HG03064 (cell line): Measurements from ENCODE around the gene EZH1.
"Not testable (repeated sequence)": the region's sequence is repeated elsewhere in the genome, so short reads cannot be mapped to it uniquely, and the experiment has no call there.

Source experiments
- ATAC-seq: cut with Tn5 transposase; IDR thresholded peaks from one replicate; pipeline ENCODE4 v1.9.1; 2021; ENCODE audit warnings: low read depth; ENCODE audit not compliant: unreplicated experiment

EZH1 gene

DNA sequence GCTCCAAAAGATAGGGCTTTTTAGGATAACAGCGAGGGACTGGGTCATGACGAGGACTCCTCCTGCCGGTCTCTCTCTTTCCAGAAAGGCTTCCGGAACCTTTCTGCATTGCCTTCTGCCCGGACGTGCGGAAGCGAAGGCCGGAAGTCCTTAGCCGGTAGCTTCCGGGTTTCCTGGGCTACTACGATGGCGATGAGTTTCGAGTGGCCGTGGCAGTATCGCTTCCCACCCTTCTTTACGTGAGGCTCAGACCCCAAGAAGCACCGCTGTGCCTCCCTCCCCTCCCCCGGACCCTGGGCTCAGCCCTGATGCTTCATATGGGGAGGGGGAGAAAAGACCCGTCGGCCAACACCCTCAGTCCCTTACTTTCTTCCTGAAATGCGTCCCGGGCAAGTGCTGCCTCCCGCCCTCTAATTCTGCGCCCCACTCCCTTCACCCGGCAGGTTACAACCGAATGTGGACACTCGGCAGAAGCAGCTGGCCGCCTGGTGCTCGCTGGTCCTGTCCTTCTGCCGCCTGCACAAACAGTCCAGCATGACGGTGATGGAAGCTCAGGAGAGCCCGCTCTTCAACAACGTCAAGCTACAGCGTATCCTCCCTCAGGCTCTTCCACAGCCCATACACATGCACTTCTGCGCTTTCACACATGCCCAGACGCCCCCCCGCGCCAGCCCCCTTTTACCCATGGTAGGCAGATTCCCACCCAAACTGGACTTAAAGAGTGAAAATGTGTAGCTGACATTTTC is 28.6 kb upstream of the EZH1 start, which contains the start of gene VPS25:
TSS of gene VPS25 (plus strand) at position 160 of the 746 bp plus-strand sequence. CDS start at position 187, 27 bp downstream.
- no peak for ATAC-seq

DNA sequence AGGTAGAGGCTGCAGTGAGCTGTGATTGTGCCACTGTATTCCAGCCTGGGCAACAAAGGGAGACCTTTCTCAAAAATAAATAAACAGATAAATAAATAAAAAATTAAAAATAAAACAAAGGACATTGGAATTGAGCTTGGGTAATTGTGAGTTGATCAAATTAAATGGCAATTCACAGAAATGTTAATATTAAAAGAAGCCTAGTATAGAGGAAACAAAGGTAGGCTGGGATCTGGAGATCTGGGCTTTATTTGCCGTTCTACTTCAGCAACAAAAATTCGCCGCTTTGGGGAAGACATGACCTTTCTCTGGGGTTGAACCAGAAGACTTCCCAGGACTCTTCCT is 28.1 kb upstream of the EZH1 start:
- ATAC-seq, result no peak

DNA sequence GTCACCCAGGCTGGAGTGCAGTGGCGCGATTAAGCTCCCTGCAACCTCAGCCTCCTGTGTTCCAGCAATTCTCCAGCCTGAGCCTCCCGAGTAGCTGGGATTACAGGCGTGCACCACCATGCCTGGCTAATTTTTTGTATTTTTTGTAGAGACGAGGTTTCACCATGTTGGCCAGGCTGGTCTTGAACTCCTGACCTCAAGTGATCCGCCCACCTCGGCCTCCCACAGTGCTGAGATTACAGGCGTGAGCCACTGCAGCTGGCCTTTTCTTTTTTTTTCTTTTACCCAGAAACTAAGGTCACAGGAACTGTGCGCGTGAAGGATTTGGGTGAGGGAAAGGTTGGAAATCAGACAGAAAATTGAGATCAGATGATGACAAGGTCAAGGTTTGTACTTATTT is 25.1 kb upstream of the EZH1 start:
- not testable (repeated sequence) for ATAC-seq

DNA sequence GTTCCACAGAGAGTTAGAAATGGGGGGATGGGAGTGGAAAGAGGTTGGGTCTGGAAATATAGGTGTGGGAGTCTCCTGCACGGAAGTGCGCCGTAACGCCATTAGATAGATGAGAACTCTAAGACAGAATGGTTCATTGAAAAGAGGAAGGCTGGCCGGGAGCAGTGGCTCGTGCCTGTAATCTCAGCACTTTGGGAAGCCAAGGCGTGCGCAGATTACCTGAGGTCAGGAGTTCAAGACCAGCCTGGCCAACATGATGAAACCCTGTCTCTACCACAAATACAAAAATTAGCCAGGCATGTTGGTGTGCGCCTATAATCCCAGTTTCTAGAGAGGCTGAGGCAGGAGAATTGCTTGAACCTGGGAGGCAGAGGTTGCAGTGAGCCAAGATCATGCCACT is 23.2 kb upstream of the EZH1 start:
- not testable (repeated sequence) for ATAC-seq

DNA sequence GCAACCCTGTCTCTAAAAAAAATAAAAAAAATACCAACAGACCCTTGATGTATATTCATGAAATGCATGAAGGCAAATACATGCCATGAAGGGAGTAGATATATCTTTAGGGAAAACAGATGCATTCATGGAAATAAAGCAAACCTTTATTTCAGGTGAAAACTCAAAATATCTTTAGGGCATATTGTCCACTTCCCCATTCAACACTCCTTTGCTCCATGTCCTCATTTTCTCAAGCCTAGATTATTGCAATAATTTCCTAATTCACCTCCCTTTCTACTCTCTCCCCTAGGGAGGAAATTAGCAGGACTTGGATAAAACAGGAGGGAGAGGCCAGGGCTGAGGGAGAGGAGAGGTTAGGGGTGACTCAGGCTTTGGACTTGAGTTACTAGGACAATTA is 22.7 kb upstream of the EZH1 start:
- ATAC-seq, result no peak

DNA sequence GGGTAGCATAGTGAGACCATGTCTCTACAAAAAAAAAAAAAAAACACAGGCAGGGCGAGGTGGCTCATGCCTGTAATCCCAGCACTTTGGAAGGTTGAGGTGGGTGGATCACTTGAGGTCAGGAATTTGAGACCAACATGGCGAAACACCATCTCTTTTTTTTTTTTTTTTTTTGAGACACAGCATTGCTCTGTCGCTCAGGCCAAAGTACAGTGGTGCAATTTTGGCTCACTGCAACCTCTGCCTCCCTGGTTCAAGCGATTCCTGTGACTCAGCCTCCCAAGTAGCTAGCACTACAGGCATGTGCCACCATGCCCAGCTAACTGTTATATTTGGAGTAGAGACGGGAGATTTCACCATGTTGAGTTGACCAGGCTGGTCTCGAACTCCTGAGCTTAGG is 21.3 kb upstream of the EZH1 start:
- ATAC-seq, result no peak

DNA sequence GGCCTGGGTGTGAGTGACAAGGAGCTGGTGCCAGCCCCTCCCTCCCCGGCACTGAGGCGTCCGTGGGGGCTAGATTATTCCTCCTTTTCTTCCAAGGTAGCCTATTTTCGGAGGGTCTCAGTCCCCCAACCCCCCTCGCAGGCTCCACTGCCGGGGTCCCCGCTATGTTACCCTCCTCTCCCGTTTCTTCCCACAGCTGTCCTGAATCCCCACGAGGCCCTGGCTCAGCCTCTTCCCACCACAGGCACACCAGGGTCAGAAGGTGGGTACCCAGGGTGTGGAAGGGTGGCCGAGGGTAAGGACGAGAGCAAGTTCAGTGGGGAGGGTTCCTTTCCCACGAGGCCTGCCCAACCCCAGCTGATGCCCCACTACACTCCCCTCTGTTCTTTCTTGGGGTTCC is 16.8 kb upstream of the EZH1 start:
- no peak for ATAC-seq

DNA sequence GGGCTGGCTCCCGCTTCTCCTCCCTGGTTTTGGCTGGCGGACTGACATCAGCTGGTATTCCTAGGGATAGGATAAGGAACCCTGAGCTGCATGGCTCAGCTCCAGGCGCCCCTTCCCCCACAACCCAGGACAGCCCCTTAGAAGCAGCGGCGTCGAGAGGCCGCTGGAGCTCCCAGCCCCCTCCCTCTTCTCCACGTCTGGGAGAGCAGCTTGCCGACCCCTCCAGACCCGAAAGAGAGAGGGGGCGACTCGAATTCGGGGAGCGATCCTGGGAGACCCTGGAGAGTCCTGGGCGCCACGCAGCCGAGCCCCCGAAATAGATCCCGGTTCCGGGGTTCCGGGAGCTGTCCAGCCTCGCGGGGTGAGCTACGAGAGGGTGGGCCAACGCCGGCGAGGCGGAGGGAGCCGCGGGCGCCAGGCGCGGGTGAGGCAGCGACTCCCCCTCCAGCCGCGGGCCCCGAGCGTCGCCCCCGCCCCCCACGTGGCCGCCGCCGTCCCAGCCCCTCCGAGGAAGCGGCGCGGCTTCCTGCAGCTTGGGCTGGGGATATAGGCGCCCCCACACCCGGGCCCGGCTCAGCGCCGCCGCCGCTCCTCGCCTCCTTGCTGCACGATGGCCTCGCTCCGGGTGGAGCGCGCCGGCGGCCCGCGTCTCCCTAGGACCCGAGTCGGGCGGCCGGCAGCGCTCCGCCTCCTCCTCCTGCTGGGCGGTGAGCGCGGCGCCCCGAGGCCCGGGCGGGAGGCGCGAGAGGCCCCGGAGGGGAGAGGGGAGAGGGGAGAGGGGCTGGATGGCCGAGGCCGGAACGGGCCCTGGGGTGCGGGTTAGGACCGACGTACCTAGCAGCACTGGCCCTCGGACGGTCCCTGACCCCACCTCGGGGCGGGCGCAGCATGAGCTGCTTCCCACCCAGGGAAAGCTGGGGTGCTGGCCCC is 16.1 kb upstream of the EZH1 start, which contains the start of gene RAMP2:
TSS of gene RAMP2 (plus strand) at position 576 of the 930 bp plus-strand sequence. CDS start at position 611, 35 bp downstream.
- no peak for ATAC-seq

DNA sequence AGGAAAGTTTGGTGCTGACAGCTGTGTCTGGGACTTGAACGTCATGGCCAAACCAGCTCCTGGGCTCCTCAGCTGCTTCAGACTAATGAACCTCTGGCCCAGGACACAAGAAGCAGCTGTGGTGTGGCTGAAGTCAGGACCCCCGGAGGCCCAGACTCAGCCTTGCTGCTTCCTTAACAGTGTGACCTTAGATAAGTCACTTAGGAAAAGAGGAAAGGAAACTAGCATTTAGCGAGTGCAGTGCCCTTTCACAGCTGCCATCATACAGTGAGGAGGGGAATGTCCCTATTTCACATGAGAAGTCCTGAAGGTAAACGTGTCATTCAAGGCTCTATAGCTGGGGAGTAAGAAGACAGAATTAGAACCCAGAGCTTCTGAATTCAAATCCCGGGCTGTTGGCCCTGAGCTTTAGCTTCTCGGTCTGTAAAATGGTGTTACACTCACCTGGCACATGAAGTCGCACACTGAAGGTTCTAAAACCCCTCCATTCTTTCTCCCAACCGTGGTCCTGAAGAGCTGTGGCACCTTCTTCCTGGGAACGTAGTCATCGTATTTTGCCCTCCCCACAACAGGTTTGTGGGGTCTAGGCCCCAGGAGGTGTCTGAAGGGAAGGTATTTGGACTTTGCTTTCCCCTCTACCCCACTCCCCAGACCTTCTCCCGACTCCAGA is 15.3 kb upstream of the EZH1 start:
- no peak for ATAC-seq

DNA sequence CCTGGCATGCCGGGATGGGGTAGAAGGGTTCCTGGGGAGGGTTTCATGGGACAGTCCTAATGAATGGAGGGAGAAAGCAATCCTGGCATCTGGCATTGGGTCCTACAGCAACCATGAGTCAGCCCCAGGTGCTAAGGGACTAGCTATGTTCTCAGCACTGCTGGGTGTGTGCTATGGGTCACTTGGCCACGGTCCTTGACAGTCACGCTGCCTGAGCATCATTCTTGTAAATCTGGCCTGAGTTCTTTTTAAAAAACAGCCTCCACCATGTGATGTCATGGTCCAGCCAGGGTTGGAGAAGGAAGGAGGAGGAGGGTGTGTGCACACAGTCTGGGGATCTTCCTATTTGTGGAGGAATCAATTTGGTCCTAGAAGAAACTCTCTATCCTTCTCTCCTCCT is 9.9 kb upstream of the EZH1 start:
- ATAC-seq, result no peak

DNA sequence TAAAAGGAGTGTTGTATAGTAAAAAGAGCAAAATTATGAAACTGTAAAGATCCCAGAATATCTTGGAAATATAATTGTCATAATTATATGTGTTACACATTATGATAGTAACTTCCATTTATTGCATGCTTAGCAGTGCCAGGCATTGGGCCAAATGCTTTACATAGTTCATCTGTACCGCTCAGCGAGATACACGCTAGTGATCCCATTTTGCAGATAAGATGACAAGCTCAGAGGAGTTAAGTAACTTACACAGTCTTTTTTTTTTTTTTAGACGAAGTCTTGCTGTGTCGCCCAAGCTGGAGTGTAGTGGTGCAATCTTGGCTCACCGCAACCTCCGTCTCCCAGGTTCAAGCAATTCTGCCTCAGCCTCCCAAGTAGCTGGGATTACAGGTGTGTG is 6.8 kb upstream of the EZH1 start:
- ATAC-seq, result no peak

DNA sequence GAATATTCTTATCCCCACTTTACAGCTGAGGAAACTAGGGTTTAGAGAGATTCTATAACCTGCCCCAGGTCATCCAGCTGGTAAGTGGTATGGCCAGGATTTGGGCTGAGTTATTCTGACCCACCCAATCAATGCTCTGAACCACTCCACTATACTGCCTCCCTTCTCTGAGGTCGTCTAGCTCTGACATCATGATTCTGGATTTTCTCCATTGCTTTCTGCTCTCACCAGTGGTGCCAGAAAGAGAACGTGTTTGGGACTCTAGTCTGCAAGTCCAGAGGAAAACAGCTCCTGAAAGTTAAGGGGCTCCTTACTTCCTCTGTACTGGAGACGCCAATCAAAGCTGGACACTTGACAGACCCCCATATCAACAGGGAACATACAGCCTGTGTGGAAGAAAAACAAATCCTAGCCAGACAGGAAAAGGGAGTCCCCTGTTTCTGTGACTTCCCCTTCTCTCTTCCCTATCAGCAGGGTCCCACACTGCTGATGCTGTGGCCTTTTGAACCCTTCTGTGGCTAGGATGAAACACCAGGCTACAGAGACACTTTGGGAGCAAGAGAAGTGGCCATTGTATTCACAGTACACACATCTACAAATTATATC is 6.0 kb upstream of the EZH1 start:
- ATAC-seq, result no peak

DNA sequence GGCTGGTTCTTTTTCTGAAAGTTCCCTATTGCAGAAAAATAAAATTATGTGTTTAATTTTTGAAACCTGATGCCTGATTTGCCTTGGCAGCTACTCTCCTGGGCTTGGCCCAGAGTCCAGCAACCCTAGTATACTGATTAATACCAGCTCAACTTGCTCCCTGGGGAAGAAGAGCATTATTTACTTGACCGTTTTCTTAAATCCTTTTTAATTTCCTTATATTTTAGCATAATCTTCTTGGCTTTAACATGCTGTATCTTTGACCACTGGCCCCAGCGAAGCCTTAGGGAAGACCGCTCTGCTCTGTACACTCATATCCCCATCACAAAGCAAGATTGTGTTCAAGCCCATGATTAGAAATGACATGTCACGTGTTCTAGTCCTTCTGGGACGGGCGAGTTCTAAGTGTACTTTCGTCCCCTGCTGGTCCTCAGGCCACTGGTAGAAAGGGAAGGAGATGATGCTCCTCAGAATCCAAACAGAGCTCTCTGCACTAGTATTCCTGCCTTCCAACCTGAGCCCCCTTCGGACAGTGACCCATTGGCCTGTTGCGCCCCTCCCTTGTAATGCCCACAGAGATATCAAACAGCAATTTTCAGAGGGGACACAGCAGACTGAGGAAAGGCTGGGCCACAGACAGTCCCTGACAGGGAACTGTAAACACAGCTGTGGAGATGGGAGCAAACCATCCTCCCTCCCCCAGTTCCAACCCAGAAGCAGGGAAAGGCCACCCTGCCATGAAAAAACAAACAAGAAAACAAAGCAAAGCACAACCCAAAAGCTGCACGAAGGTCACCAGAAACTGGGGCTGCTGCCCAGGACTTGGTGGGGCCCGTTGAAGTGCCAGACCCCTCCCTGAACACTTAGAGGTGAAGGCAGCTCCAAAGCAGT is 4.3 kb upstream of the EZH1 start:
- ATAC-seq, result no peak

DNA sequence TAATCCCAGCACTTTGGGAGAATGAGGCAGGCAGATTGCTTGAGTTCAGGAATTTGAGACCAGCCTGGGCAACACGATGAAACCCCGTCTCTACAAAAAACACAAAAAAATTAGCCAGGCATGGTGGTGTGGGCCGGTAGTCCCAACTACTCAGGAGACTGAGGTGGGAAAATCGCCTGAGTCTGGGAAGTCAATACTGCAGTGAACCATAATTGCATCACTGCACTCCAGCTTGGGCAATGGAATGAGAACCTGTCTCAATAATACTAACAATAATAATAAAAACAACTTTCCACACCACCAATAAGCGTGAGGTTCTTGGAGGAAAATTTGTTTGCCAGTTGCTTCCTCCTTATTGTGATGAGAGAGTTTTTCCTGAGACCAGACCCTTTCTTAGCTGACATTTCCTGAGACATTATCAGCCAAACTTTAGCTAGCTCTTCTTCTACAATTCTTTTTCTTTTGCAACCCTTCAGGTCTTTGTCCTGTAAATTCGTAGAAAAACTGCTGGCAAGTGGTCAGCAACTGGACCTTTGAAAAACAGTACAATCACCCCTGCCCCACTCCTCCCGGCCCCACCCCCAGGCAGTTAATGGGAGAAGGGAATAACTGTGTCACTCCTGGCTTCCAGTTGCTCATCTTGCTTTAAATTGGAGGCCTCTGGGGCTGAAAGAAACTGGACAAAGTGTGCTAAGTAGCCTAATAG is 3.5 kb upstream of the EZH1 start:
- no peak for ATAC-seq

DNA sequence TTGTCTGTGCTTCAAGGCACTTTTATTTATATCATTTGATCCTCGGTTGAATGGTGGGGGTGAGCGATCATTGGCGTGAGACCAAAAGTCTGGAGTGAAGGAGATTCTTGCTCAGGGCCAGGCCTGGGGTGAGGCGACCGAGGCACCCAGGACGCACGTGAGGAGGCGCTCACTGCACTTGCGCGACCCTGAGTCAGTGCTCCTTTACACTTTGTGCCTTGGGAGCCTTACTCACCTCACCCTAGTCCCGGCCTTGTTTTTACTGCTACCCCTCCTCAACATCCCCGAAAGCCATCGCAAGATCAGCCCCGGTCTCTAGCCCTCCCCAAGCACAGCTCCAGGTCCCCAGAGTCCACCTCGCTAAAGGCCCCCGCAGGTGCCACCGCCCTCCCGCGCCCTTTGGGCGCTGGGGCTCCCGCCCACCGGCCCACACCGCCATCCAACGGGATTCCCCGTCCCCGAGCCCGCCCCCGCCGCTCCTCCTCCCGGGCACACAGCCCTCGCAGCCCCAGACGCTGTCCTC is 496 bp downstream of the EZH1 start:
- peak; percentile 39 for ATAC-seq

DNA sequence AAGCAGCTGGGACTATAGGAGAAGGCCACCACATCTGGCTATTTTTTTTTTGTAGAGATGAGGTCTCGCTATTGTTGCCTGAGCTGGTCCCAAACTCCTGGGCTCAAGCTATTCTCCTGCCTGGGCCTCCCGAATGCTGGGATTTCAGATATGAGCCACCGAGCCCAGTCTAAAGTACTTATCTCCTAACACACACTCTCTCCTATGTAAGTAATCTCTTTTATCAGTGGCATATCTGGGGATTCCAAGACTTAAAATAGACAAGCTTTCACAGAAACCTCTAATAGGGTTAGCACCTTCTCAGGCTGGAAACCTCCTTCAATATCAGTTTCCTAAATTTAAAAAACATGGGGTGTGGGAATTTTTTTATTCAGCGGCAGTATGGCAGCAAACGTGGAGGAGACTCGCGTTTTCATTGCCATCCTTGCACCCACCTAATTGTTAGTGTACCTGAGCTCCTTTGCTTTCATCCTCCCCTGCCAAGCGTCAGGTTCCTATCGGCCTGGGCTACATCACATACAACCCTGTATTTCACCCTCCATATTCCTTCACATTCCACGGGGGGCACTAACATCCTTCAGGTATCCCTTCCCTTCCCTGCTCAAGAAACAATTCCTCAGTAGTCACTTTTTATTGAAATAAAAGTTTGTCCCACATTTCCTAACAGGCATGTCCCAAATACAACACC is 1.1 kb downstream of the EZH1 start:
- no peak for ATAC-seq

DNA sequence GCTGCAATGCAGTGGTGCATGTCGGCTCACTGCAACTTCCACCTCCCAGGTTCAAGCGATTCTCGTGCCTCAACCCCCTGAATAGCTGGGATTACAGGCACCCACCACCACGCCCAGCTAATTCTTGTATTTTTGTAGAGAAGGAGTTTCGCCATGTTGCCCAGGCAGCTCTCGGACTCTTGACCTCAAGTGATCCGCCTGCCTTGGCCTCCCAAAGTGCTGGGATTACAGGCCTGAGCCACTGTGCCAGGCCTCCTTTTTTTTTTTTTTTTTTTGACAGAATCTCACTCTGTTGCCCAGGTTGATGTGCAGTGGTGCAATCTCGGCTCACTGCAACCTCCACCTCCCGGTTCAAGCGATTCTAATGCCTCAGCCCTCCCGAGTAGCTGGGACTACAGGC is 1.9 kb downstream of the EZH1 start:
- ATAC-seq, result not testable (repeated sequence)

DNA sequence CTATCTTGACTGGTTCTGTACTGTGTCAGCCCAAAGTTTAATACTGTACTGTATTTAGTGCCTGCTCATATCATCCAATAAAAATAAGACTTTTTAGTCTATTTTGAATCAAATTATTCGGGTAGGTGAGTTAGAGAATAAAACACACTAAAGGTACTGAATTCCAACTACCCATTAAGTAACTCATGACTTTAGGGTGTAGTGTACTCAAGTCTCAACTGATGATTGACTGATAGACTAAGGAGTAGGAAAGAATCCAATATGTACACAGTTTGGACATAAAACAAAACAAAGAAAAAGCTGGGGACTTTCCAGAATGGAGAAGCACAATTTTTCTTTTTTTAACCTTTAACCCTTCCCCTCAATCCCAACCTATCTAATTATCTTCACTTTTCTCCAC is 4.1 kb downstream of the EZH1 start:
- no peak for ATAC-seq
